Right atrium auricular region (tissue), 2 donors: Measurements from ENCODE around the gene KIF6. TPM values are rescaled to one million over a fixed set of nuclear protein-coding genes. Genes with fewer than 3 reads are reported as not detected.

Source experiments
- DNase-seq: peaks from one replicate; pipeline ENCODE4 v3.0.0-alpha.2; 2019; ENCODE audit warnings: low spot score
- H3K27ac ChIP-seq, 2 donors: fragments of 200-600 bp; sonication (generic); 1 replicate in 1 of 2; 2 replicates in 1 of 2; pipeline ENCODE4 v1.5.1; 2016 to 2019
- H3K27me3 ChIP-seq, 2 donors: fragments of 200-600 bp; sonication (generic); one replicate each; pipeline versions ENCODE4 v1.5.1 to v1.6.0; 2017 to 2019
- H3K36me3 ChIP-seq: fragments of 200-600 bp; sonication (generic); one replicate; pipeline ENCODE4 v1.5.1; 2016
- H3K4me1 ChIP-seq, 2 donors: fragments of 200-600 bp; sonication (generic); one replicate each; pipeline versions ENCODE4 v1.5.1 to v1.6.0; 2017 to 2019
- H3K4me3 ChIP-seq, 2 donors: fragments of 200-600 bp; sonication (generic); 1 replicate in 1 of 2; 2 replicates in 1 of 2; pipeline ENCODE4 v1.5.1; 2017 to 2019; ENCODE audit warnings: mild to moderate bottlenecking in 1 of 2, moderate library complexity in 1 of 2
- H3K9me3 ChIP-seq, 2 donors: fragments of 200-600 bp; sonication (generic); one replicate each; pipeline ENCODE4 v1.5.1; 2019
- total RNA-seq, 2 donors: library from RNA; depleted of rRNA; stranded (reverse); fragments of >200 nt; gene quantifications; one replicate each; pipeline ENCODE4 v1.1.0, GENCODE V29; 2016
- TF ChIP-seq, protein P1 (sequence below), 2 donors: fragments of 200-600 bp; sonication (generic); IDR thresholded peaks; one replicate each; pipeline ENCODE4 v1.5.1; 2019; ENCODE audit warnings: antibody characterized with exemption in 2 of 2

Gene KIF6
- total RNA-seq, 2 donors from 2014 or later, result not detected

DNA sequence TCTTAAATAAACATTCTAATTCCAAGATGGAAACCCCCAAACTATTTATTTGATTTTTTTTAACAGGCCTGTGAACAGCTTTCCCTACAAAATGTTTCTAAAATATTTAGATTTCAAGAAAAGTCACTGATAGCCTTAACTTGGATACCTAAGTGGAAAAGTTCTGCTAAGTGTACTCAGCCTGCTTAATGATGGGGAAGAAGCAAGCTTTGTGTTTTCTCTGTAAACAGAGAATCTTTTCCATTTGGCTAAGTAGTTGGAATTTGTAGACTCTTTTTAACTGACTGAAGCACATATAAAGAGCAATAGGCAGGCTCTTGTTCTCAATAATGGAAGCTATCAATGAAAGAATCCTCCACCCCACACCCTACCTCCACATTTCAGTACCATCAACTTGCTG is 108.2 kb downstream of the KIF6 start:
- no peak overlapping the region for H3K4me3 ChIP-seq

DNA sequence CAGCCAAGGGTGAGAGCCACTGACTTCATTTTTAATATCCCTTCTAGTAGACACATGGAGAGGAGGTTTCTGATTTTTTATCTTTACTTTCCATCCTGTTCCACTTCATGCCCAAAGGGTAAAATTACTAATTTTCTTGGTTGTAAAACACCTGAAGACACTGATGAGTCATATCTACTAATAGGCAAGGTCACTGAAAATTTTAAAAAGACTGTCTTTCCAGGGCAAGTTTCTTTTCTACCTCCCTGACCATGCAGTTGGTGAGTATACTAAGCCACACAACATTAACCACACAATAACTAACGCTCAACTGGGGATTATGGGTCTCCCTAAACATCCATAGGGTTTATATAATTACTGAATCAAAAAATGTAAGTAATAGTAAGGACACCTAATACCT is 109.6 kb downstream of the KIF6 start:
- H3K4me1 ChIP-seq, result no peaks in the 10 kb centered on the region
- TF ChIP-seq, protein P1, sequence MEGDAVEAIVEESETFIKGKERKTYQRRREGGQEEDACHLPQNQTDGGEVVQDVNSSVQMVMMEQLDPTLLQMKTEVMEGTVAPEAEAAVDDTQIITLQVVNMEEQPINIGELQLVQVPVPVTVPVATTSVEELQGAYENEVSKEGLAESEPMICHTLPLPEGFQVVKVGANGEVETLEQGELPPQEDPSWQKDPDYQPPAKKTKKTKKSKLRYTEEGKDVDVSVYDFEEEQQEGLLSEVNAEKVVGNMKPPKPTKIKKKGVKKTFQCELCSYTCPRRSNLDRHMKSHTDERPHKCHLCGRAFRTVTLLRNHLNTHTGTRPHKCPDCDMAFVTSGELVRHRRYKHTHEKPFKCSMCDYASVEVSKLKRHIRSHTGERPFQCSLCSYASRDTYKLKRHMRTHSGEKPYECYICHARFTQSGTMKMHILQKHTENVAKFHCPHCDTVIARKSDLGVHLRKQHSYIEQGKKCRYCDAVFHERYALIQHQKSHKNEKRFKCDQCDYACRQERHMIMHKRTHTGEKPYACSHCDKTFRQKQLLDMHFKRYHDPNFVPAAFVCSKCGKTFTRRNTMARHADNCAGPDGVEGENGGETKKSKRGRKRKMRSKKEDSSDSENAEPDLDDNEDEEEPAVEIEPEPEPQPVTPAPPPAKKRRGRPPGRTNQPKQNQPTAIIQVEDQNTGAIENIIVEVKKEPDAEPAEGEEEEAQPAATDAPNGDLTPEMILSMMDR (IDR thresholded peaks at IDR 0.05), result no peak
- no peaks in the 10 kb centered on the region for H3K9me3 ChIP-seq
- H3K27me3 ChIP-seq, result no peaks in the 10 kb centered on the region
- DNase-seq, result no peak
- no peaks in the 10 kb centered on the region for H3K36me3 ChIP-seq
- H3K4me3 ChIP-seq, result no peak overlapping the region
- H3K27ac ChIP-seq, result no peak overlapping the region

More for the DNA sequence above, 108.2 kb downstream of the KIF6 start:
- Histone ChIP-seq H3K36me3 (no peaks in the 10 kb centered on the region), H3K9me3 (no peaks in the 10 kb centered on the region), H3K27ac (no peak overlapping the region), H3K27me3 (no peaks in the 10 kb centered on the region), H3K4me1 (no peaks in the 10 kb centered on the region)
- DNase-seq, result no peak
- TF ChIP-seq, protein P1 (IDR thresholded peaks at IDR 0.05), result no peak

DNA sequence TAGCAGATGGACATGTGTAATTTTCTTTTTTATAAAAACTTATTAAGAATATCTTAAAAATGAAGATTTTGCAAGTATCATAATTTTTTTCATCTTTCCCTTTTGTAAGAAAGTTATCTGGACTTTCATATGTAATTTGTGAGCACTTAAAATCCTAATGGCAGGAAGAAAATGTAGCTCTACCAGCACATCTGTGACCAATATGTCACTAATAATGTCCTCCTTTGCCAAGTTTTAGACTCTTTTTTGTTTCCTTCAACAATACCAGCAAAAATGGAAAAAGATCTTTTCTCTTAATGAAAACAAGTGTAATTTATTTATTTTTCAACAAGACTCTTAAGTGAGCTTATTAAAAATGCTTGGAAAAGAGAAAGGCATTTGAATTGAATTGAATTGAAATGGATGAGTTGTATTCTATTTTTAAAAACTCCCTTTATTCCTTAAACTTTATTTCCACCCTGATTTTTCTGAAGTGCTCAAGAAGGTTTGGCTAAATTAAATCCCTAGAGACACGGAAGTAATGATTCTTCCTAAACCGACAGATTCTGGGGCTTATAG is 110.7 kb downstream of the KIF6 start:
- TF ChIP-seq, protein P1 (IDR thresholded peaks at IDR 0.05), result no peak

DNA sequence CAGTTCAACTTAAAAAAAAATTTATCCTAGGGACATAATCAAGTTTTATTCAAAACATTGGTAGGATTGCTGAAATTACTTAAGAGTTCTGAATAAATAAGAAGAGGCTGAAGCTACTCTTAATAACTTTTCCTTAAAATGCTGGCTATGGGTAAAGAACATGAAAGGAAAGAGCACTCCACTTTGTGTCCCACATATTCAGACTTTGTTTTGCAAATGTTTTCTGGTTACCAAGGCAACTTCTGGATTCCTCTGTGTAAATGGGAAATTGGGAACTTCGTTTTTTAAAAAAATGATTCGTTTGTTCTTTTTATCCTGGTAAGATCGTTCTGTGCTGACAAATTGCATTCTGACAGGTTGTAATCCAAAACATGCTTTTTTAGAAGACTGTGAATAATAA is 115.0 kb downstream of the KIF6 start:
- H3K27me3 ChIP-seq, result no peaks in the 10 kb centered on the region
- no peak for DNase-seq
- H3K9me3 ChIP-seq, result no peaks in the 10 kb centered on the region
- peaks cover 0 to 9% of the 10 kb centered on the region in 2 donors for H3K4me1 ChIP-seq
- no peak overlapping the region for H3K27ac ChIP-seq
- H3K36me3 ChIP-seq, result no peaks in the 10 kb centered on the region
- H3K4me3 ChIP-seq, result no peak overlapping the region
- TF ChIP-seq, protein P1 (IDR thresholded peaks at IDR 0.05), result no peak

More for the DNA sequence above, 110.7 kb downstream of the KIF6 start:
- H3K9me3 ChIP-seq, result no peaks in the 10 kb centered on the region
- H3K36me3 ChIP-seq, result no peaks in the 10 kb centered on the region
- H3K27me3 ChIP-seq, result no peaks in the 10 kb centered on the region
- H3K4me1 ChIP-seq, result peaks cover 0 to 7% of the 10 kb centered on the region in 2 donors
- H3K27ac ChIP-seq, result no peak overlapping the region
- H3K4me3 ChIP-seq, result no peak overlapping the region
- DNase-seq, result no peak

DNA sequence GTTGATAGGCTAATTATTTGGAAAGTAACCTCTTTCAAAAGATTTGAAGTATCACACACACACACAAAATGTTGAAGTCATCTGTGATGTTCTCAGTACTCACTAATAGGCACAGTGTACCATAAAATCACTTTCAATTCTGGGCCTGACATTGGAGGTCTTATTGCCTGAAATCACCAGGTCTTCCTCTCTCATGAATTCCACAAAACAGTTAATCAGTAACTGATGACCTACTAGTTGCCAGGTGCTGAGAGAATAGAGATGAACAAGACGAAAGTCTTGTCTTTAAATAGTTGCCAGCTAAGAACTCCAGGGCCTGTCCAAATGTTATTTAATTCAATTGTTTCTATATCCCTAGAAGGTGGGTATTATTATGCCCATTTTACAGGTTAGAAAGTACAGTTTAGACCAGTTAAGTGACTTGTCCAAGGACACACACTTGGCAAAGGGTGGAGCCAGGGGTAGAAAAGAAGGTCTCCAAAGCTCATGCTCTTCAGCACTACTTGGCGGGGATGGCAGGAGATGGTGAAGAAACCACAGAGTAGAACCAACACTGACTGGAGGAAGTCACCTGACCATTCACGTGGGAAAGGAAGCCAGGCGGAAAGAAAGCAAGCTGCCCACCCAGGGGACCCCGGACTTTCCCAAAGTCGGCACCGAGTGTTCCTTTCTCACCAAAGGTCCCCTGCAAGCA is 116.4 kb downstream of the KIF6 start:
- DNase-seq, result no peak
- H3K27ac ChIP-seq, result no peak overlapping the region
- no peak overlapping the region for H3K4me3 ChIP-seq
- peaks cover 0 to 9% of the 10 kb centered on the region in 2 donors for H3K4me1 ChIP-seq
- H3K27me3 ChIP-seq, result no peaks in the 10 kb centered on the region
- TF ChIP-seq, protein P1 (IDR thresholded peaks at IDR 0.05), result no peak
- H3K9me3 ChIP-seq, result no peaks in the 10 kb centered on the region
- H3K36me3 ChIP-seq, result no peaks in the 10 kb centered on the region
